Mucosa of gallbladder (tissue), 1 donor: Measurements from ENCODE around the gene GPR156. TPM values are rescaled to one million over a fixed set of nuclear protein-coding genes. Genes with fewer than 3 reads are reported as not detected.
"Not testable (repeated sequence)": the region's sequence is repeated elsewhere in the genome, so short reads cannot be mapped to it uniquely, and the experiment has no call there.

Source experiments
- DNase-seq: peaks from one replicate; pipeline ENCODE4 v3.0.0-alpha.2; 2020; ENCODE audit warnings: low spot score
- total RNA-seq: library from RNA; stranded (reverse); gene quantifications from one replicate; pipeline ENCODE4 v1.2.1, GENCODE V29; 2021
- donor health status: DM: no; HTN: no; CAD: no.

GPR156 gene
- total RNA-seq, 1 donor from 2014 or later, result 0.20 TPM

DNA sequence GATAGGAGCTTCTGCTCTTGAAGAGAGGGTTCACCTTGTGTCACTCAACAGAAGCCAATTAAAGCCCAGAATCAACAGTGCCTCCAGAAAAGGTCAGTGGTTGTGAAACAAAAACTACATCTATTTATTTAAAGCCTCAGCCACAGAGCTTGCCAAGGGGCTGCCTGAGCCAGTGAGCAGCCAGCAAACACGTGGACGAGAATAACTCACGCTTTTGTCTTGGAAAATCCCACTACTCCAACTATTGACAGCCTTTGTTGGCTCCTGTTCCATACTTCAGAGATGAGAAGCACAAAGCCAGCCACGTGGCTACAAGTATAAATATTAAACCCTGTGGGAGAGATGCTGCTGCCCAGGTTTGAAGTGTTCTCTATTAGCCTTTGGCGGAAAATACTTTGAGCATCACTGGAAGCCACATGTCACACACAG is 10.3 kb downstream of the GPR156 start:
- DNase-seq, result no peak

GRCh38 chr3:120272286-120272685 is 12.7 kb downstream of the GPR156 start:
- DNase-seq, result no peak

- DNase-seq, result no peak
Observed at GRCh38 chr3:120265989-120266388, 19.0 kb downstream of the GPR156 start.

- DNase-seq, result no peak
Observed at GRCh38 chr3:120264963-120265362, 20.1 kb downstream of the GPR156 start.

GRCh38 chr3:120263792-120264191 is 21.2 kb downstream of the GPR156 start:
- no peak for DNase-seq

GRCh38 chr3:120258009-120258408 is 27.0 kb downstream of the GPR156 start:
- no peak for DNase-seq

DNA sequence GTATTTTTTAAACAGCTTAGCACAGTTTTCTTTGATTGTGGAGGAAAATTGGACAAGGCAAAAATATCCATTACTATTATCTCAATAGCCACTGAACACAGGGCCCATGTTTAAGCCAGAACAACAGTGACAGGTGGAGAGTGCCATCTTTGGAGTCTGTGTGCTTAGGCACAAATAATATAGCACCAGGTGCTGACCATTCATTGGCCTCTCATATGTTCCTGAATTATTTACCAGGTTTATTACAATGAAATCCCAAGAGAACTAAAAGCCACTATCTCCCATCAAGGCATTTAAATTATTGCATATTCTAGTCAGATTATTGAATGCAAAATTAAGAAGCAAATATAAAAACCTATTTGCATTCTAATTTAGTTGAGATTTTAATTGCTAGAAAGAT is 39.6 kb downstream of the GPR156 start:
- DNase-seq, result no peak

DNA sequence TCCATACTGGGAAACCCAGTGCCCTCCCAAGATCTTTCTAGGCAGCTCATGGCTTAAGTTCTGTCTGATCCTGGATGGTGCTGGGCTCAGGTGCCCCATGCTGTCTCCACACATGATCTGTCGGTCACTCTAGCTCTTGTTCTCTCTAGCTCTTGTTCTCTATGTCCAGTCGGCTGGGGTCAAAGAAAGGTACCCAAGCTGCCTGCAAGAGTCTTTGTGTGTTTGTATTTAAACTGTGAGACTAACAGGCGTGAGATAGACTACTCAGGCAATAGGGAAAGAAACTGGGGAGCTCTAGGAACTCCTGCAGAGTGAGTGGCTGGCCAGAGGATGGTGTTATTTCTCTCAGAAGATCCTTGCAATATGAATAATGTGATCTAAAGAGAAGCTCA is 40.2 kb downstream of the GPR156 start:
- no peak for DNase-seq

GRCh38 chr3:120239644-120240043 is 45.4 kb downstream of the GPR156 start:
- DNase-seq, result no peak

GRCh38 chr3:120227710-120228347 is 57.2 kb downstream of the GPR156 start:
- DNase-seq, result no peak

DNA sequence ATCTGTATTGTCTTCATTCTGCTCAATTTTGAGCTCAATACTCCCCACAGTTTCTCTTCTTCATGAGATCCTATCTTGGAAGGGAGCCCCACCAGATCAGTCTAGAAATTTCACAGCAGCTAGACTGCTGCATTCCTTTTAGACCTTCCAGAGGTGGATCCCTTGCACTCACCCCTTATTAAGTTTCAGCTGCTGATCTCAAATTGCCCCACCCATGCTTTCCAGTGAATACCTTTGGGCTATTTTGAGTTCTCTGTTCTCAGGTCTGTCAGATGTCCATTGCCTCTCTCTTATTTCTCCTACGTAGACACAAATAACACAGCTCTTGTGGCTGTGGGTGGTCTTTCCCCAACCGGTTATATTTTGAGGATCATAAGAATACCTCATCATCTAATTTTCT is 60.8 kb downstream of the GPR156 start:
- DNase-seq, result no peak

DNA sequence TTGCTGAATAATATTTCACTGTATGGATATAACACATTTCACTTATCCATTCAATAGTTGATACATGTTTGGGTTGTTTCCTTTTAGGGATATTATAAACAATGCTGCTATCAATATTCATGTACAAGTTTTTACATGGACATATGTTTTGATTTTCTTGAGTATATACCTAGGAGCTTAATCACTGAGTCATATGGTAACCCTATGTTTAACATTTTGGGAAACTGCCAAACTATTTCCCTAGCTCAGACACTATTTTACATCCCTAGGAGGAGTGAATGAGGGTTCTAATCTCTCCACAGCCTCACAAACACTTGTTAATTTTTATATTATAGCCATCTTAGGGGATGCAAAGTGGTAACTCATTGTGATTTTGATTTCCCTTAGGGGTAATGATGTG is 66.0 kb downstream of the GPR156 start:
- no peak for DNase-seq

GRCh38 chr3:120216633-120217032 is 68.4 kb downstream of the GPR156 start:
- DNase-seq, result not testable (repeated sequence)

DNA sequence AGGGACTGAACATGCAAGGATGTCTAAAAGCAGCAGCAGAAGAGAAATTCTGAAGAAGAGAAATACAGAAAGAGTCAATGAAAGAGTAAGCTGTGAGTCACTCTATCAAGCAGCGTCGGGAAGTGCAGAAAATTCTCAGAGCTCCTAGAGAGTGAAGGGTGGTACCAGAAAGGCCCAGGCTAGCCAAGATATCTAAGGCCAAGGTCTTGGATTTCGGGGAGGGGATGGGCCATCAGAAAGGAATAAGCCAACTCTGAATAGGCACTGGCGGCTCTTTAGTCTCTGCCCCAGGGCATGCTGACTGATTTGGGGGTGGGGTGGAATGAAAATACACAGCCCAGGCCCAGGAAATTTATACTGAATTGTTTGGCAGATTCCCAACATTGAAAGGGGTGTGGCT is 70.8 kb downstream of the GPR156 start:
- DNase-seq, result no peak

GRCh38 chr3:120212505-120212904 is 72.5 kb downstream of the GPR156 start:
- no peak for DNase-seq

DNA sequence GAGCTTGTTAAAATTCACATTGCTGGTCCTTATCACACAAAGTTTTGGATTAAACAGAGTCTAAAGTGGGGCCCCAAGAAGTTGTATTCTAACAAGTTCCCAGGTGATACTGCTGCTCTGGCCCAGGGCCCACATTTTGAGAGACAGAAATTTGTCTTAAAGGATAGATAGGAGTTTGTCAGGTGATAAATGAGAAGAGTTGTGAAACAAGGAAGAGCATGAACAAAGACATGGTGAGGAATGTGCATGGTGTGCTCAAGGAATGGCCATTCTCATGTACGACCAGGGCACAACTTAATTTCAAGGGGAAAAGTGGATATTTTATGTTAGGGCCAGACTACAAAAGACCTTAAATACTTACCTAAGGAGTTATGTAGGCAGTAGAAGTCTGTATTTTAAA is 75.6 kb downstream of the GPR156 start:
- DNase-seq, result no peak

DNA sequence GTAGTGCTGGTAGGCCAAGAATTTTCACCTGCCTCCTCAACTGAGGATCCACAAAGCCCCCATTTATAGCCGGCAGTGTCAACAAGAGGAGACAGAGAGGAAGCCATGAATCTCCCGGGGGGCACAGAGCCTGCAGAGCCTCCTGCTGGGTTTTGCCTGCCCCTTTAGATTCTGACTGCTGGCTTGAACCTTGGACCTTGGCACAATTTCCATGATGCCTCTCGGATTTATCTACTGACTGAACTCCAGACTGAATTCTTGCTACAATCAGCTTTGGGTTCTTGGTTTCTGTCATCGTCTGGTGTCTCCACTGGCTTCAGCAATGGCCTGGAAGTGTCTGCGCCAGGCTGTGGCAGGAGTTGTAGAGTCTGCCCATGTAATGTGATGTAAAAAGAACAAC is 80.7 kb downstream of the GPR156 start:
- DNase-seq, result no peak

DNA sequence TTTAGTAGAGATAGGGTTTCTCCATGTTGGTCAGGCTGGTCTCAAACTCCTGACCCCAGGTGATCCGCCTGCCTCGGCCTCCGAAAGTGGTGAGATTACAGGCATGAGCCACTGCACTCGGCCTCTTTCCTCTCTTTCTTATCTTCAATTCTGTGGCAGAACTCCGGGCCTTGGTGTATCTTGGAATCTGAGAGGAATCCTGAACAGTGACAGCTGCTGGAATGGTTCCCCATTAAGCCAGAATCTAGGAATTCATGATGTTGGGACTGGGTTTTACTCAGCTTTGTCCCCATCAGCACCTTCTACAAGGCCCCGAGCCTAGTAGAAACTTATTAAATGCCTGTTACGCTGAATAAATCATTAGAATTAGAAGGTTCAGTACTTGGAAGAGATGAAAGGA is 81.4 kb downstream of the GPR156 start:
- DNase-seq, result no peak

DNA sequence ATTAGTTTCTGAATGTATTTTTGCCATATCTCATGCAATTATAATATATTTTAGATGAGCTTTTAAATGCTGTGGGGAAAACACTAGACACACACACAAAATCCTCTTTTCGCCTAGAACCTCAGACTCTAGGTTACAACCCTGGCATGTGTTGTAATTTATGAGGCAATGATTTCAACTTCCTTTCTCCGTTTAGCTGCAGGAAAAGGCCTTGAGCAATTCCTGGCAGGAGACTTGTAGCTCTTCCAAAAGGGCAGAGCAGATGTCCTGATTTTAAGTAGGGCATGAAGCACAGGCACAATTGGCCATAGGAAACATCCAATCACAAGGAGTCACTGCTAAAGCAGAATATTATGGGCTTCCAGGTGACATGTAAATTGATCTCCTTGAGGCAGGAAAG is 82.0 kb downstream of the GPR156 start:
- DNase-seq, result peak; percentile 22

GRCh38 chr3:120202363-120202762 is 82.7 kb downstream of the GPR156 start:
- DNase-seq, result no peak

GRCh38 chr3:120200493-120201235 is 84.4 kb downstream of the GPR156 start:
- DNase-seq, result no peak

DNA sequence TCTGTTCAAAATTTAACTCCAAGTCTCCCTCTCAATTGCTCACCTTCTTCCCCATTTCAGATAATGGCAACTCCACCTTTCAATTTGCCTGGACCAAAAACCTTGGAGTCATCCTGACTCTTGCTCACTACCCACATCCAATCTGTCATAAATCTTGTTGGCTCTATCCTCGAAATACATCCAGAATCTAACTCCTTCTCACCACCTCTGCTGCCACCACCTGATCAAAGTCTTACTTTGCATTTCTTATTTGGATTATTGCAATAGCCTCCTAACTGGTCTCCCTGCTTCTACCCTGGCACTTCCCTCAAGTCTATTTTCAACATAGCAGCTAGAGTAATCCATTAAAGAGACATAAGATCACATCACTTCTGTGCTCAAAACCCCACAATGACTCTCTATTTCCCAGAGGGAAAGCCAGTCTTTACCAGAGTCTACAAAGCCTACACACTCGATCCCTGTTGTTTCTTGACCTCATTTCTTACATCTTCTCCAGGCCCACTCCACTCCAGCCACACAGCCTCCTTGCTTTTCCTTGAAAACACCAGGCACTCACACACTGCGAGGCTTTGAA is 86.6 kb downstream of the GPR156 start:
- no peak for DNase-seq

DNA sequence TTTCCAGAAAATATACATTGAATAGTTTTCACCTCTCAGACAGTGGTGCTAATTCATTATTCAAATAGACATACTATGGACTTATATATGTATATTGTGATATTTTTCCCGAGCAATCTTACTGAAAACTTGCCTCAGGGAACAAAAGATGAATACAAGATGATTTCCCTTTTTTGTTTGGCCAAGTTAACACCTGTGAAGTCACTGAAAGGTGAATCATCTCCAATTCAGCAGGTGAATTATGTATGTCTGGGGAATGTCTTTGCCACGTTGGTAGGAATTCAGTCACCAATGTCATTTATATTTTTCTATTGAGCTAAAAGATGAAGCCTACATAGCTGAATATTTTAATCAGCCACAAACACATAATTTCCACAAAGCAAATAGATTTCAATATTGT is 88.2 kb downstream of the GPR156 start:
- DNase-seq, result no peak
